Natural killer cell (primary cell): ENCODE data around the gene CSNK2A1. TPM values are rescaled to one million over a fixed set of nuclear protein-coding genes. Genes with fewer than 3 reads are reported as not detected.
A peak's percentile ranks its signal among the peaks of the same experiment; 100 is the strongest.
"Not testable (repeated sequence)": the region's sequence is repeated elsewhere in the genome, so short reads cannot be mapped to it uniquely, and the experiment has no call there.

Experiments used
- ATAC-seq, 3 donors: fragments of 150-1000 bp in 2 of 3; fragments of 200-7000 bp in 1 of 3; cut with Tn5 transposase; 1 replicate in 1 of 3; 2 replicates in 2 of 3; pipeline ENCODE4 v1.10.0; 2021; ENCODE audit warnings: mild to moderate bottlenecking in 2 of 3, moderate library complexity in 2 of 3
- DNase-seq, 2 donors: peaks; one replicate each; pipeline versions ENCODE4 v3.0.0 to v3.0.0-alpha.2; 2013 to 2021; ENCODE audit warnings: mixed read lengths in 1 of 2
- H3K27ac ChIP-seq: one replicate; pipeline ENCODE4 v1.5.1; 2013; ENCODE audit warnings: mild to moderate bottlenecking, low read length
- H3K27me3 ChIP-seq: one replicate; pipeline ENCODE4 v1.6.1; 2013; ENCODE audit warnings: low read length; ENCODE audit not compliant: control insufficient read depth, insufficient read depth
- H3K36me3 ChIP-seq: one replicate; pipeline ENCODE4 v1.6.1; 2013; ENCODE audit warnings: low read length; ENCODE audit not compliant: control insufficient read depth, insufficient read depth
- H3K4me1 ChIP-seq: one replicate; pipeline ENCODE4 v1.6.1; 2013; ENCODE audit warnings: low read length; ENCODE audit not compliant: control insufficient read depth, insufficient read depth
- H3K4me3 ChIP-seq: one replicate; pipeline ENCODE4 v1.5.1; 2013; ENCODE audit warnings: low read length
- H3K9me3 ChIP-seq: one replicate; pipeline ENCODE4 v1.6.1; 2013; ENCODE audit warnings: low read length; ENCODE audit not compliant: control insufficient read depth, insufficient read depth
- H3K27ac Mint-ChIP-seq, 2 donors: one replicate each; pipeline ENCODE4 v1.8.0; 2022; ENCODE audit warnings: mild to moderate bottlenecking in 2 of 2, mixed read lengths in 2 of 2, moderate library complexity in 1 of 2
- H3K27me3 Mint-ChIP-seq, 2 donors: one replicate each; pipeline ENCODE4 v1.8.0; 2022; ENCODE audit warnings: low read depth in 2 of 2, mixed read lengths in 2 of 2
- H3K36me3 Mint-ChIP-seq: one replicate; pipeline ENCODE4 v1.8.0; 2022; ENCODE audit warnings: mixed read lengths
- H3K4me1 Mint-ChIP-seq, 2 donors: one replicate each; pipeline ENCODE4 v1.8.0; 2022; ENCODE audit warnings: mixed read lengths in 2 of 2
- H3K4me3 Mint-ChIP-seq: one replicate; pipeline ENCODE4 v1.8.0; 2022; ENCODE audit warnings: mild to moderate bottlenecking, moderate library complexity, mixed read lengths
- H3K9me3 Mint-ChIP-seq, 2 donors: one replicate each; pipeline ENCODE4 v1.8.0; 2022; ENCODE audit warnings: mixed read lengths in 2 of 2
- WGBS: methylation state at CpG from one replicate; pipeline ENCODE4 v1.1.7; 2013; ENCODE audit warnings: missing lambda C conversion rate; ENCODE audit not compliant: insufficient coverage; 5-methylcytosine and 5-hydroxymethylcytosine counted together
- intact Hi-C: fragments of 100-400 bp; cut with micrococcal nuclease; formaldehyde crosslinking; loops from one replicate; pipeline ENCODE4 v1.14.2; 2022
- total RNA-seq, 4 donors: library from RNA; stranded (reverse); fragments of 120-200 nt in 1 of 4; gene quantifications; one replicate each; pipeline versions ENCODE4 v1.2.3 to v1.2.4, GENCODE V29; 2013 to 2022
- TF ChIP-seq, protein P1 (sequence below): fragments of 200-600 bp; IDR thresholded peaks from one replicate; pipeline ENCODE4 v1.8.0; 2022; ENCODE audit warnings: antibody characterized with exemption

CSNK2A1 gene
- total RNA-seq, 3 donors from 2014 or later (not counting 1 experiment from before 2014, with no cell fraction given): 88.8 to 92.6 (median 88.9) TPM

DNA sequence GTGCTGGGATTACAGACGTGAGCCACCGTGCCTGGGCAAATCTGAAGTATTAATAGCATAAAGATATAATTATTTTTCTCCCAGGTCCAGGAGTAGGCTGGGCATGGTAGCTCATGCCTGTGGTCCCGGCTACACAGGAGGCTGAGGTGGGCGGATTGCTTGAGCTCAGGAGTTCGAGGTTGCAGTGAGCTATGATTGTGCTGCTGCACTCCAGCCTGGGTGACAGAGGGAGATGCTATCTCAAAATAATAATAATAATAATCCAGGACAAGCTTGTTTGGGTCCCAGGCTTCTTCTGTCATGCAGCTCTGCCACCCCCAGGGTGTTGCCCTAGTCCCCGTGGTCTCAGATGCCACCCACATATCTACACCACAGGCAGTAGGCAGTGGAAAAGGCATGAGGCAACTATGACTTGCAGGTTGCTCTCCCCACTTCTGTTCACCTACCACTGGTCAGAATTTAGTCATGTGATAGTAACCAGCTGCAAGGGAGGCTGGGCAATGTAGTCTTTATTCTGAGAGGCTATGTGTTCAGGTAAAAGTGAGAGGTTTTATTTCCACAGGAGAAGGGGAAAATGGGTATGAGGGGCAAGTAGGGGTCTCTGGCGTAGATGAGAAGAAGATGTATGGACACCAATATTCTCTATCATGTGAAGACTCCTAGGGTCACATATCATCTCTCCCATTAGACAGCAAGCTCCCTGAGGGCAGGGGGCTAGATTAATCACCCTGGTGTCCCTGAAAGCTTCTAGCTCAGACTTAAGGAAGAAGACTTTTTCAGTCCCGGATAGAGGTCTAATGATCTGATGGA is 40.8 kb upstream of the CSNK2A1 start:
- no peaks in the 10 kb centered on the region for H3K4me1 Mint-ChIP-seq
- no peak overlapping the region for H3K4me3 ChIP-seq
- ATAC-seq: peak in 2 of 3 donors; percentile 30 to 34
- no peaks in the 10 kb centered on the region for H3K36me3 Mint-ChIP-seq
- intact Hi-C loops: no loop called here
- no peak overlapping the region for H3K4me3 Mint-ChIP-seq
- no peaks in the 10 kb centered on the region for H3K9me3 Mint-ChIP-seq
- peaks cover 0 to 9% of the 10 kb centered on the region in 2 donors for H3K27me3 Mint-ChIP-seq
- no peaks in the 10 kb centered on the region for H3K9me3 ChIP-seq
- H3K27ac Mint-ChIP-seq: no peak overlapping the region
- H3K36me3 ChIP-seq: no peaks in the 10 kb centered on the region
- no peak for DNase-seq
- H3K27ac ChIP-seq: no peak overlapping the region
- H3K27me3 ChIP-seq: peaks cover 4% of the 10 kb centered on the region
- WGBS: 79% methylated on average over 8 of the region's 8 CpGs
- TF ChIP-seq, protein P1, sequence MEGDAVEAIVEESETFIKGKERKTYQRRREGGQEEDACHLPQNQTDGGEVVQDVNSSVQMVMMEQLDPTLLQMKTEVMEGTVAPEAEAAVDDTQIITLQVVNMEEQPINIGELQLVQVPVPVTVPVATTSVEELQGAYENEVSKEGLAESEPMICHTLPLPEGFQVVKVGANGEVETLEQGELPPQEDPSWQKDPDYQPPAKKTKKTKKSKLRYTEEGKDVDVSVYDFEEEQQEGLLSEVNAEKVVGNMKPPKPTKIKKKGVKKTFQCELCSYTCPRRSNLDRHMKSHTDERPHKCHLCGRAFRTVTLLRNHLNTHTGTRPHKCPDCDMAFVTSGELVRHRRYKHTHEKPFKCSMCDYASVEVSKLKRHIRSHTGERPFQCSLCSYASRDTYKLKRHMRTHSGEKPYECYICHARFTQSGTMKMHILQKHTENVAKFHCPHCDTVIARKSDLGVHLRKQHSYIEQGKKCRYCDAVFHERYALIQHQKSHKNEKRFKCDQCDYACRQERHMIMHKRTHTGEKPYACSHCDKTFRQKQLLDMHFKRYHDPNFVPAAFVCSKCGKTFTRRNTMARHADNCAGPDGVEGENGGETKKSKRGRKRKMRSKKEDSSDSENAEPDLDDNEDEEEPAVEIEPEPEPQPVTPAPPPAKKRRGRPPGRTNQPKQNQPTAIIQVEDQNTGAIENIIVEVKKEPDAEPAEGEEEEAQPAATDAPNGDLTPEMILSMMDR: no peak
- H3K4me1 ChIP-seq: no peaks in the 10 kb centered on the region

DNA sequence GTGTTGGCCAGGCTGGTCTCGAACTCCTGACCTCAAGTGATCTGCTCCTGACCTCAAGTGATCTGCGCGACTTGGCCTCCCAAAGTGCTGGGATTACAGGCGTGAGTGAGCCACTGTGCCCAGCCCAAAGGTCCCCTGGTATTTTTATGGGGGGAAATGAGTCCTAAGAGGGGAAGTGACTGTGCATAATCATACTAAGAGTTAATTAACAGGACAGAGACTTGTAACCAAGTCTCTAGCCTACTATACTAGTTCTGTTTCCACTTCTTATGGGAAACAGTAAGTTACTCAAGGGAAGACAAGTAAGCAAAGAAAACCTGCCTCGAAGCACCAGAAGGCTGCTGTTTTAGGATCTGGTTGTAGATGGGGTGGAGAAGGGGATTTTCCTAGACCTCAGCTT is 38.6 kb upstream of the CSNK2A1 start:
- Histone ChIP-seq H3K9me3 (no peaks in the 10 kb centered on the region), H3K36me3 (no peaks in the 10 kb centered on the region), H3K4me1 (no peaks in the 10 kb centered on the region), H3K27me3 (peaks cover 4% of the 10 kb centered on the region), H3K27ac (no peak overlapping the region), H3K4me3 (no peak overlapping the region)
- peaks cover 0 to 9% of the 10 kb centered on the region in 2 donors for H3K27me3 Mint-ChIP-seq
- ATAC-seq: no peak
- no peak for DNase-seq
- H3K36me3 Mint-ChIP-seq: no peaks in the 10 kb centered on the region
- H3K4me1 Mint-ChIP-seq: no peaks in the 10 kb centered on the region
- TF ChIP-seq, protein P1: no peak
- no peak overlapping the region for H3K4me3 Mint-ChIP-seq
- 71% methylated on average over 5 of the region's 5 CpGs for WGBS
- intact Hi-C loops: no loop called here
- no peaks in the 10 kb centered on the region for H3K9me3 Mint-ChIP-seq
- no peak overlapping the region for H3K27ac Mint-ChIP-seq

DNA sequence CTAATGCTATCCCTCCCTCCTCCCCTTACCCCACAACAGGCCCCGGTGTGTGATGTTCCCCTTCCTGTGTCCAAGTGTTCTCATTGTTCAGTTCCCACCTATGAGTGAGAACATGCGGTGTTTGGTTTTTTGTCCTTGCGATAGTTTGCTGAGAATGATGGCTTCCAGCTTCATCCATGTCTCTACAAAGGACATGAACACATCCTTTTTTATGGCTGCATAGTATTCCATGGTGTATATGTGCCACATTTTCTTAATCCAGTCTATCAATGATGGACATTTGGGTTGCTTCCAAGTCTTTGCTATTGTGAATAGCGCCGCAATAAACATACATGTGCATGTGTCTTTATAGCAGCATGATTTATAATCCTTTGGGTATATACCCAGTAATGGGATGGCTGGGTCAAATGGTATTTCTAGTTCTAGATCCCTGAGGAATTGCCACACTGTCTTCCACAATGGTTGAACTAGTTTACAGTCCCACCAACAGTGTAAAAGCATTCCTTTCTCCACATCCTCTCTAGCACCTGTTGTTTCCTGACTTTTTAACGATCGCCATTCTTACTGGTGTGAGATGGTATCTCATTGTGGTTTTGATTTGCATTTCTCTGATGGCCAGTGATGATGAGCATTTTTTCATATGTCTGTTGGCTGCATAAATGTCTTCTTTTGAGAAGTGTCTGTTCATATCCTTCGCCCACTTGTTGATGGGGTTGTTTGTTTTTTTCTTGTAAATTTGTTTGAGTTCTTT is 35.5 kb upstream of the CSNK2A1 start:
- H3K27me3 Mint-ChIP-seq: peaks cover 6 to 13% of the 10 kb centered on the region in 2 donors
- intact Hi-C loops, H3K27me3 ChIP-seq, H3K27ac Mint-ChIP-seq, H3K36me3 ChIP-seq, H3K4me1 Mint-ChIP-seq, H3K4me3 Mint-ChIP-seq, H3K9me3 ChIP-seq, H3K9me3 Mint-ChIP-seq, DNase-seq, H3K4me1 ChIP-seq, H3K27ac ChIP-seq, ATAC-seq, H3K4me3 ChIP-seq, H3K36me3 Mint-ChIP-seq: not testable (repeated sequence)
- 80% methylated on average over 2 of the region's 8 CpGs for WGBS

DNA sequence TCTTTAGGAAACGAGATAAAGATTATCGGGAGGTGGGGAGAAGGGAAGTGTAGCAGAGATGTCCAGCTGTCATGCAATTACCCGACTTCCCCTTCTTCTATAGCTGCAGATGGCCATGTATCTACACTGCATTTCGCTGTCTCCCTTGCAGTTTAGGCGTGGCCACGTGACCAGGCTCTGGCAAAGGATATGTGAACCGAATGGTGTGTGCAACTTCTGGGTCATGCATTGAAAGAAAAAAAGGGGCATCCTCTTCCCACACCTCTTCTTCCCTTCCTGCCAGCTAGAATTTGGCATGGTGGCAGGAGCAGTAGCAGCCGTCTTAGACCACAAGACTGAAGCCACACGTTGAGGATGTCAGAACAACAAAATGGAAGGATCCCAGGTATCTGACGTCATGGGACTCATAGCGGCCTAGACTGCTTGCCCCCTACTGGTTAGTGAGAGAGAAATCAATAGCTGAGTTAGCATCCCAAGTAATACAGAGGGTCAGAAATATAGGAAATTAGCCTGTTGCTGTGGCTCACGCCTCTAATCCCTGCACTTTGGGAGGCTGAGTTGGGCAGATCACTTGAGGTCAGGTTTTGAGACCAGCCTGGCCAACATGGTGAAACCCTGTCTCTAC is 33.7 kb upstream of the CSNK2A1 start:
- H3K36me3 ChIP-seq: no peaks in the 10 kb centered on the region
- TF ChIP-seq, protein P1: no peak
- 79% methylated on average over 12 of the region's 12 CpGs for WGBS
- Mint-ChIP-seq H3K27ac (no peak overlapping the region), H3K4me3 (no peak overlapping the region), H3K9me3 (no peaks in the 10 kb centered on the region), H3K36me3 (no peaks in the 10 kb centered on the region), H3K4me1 (no peaks in the 10 kb centered on the region), H3K27me3 (peaks cover 17 to 31% of the 10 kb centered on the region in 2 donors)
- intact Hi-C loops: no loop called here
- ATAC-seq: no peak
- peaks cover 4% of the 10 kb centered on the region for H3K27me3 ChIP-seq
- H3K4me3 ChIP-seq: no peak overlapping the region
- H3K27ac ChIP-seq: no peak overlapping the region
- H3K4me1 ChIP-seq: no peaks in the 10 kb centered on the region
- no peaks in the 10 kb centered on the region for H3K9me3 ChIP-seq
- DNase-seq: peak in 1 of 2 donors; percentile 17
